Measurements from ENCODE around the gene ARHGEF1.

GRCh38 chr19:41939861-41940730, 57.1 kb downstream of the ARHGEF1 start:
- TF ChIP-seq CTCF (conservative IDR thresholded peaks at IDR 0.05; ENCODE audit: low read length) (no peak), EZH2phosphoT487 (IDR thresholded peaks at IDR 0.05; ENCODE audit: borderline replicate concordance) (no peak)
